H1 (cell line): ENCODE results near the gene JAM2. TPM values are rescaled to one million over a fixed set of nuclear protein-coding genes. Genes with fewer than 3 reads are reported as not detected.

ENCODE experiments used
- CTCF ChIA-PET: fragments of 300-600 bp; sonication (Branson Sonifier 250); formaldehyde crosslinking; loops from one replicate; lab custom pipeline; 2021; ENCODE audit not compliant: partially characterized antibody; lab: Charles Lee
- POLR2A ChIA-PET: fragments of 300-600 bp; sonication (Branson Sonifier 250); formaldehyde crosslinking; loops from one replicate; lab custom pipeline; 2021; ENCODE audit warnings: inconsistent platforms; ENCODE audit not compliant: partially characterized antibody; lab: Charles Lee
- DNase-seq, 2 experiments: peaks; one replicate each; pipeline versions ENCODE4 v3.0.0 to v3.0.0-alpha.2; 2010 to 2022; ENCODE audit warnings: low spot score in 2 of 2, low read depth in 1 of 2, mixed read lengths in 1 of 2
- FAIRE-seq: peaks from 2 replicates; lab custom pipeline; 2011; peaks lifted over from hg19 to GRCh38; lab: Jason Lieb, UNC
- H2AFZ ChIP-seq: 2 replicates; pipeline ENCODE4 v1.8.1; 2012; ENCODE audit warnings: low read length, inconsistent platforms
- H2AK5ac ChIP-seq: 2 replicates; pipeline ENCODE4 v1.6.1; 2013; ENCODE audit warnings: low read depth, low read length
- H2BK120ac ChIP-seq: replicated peaks from 2 replicates; pipeline ENCODE3; 2013; ENCODE audit warnings: low read depth, low read length, inconsistent platforms
- H2BK12ac ChIP-seq: 2 replicates; pipeline ENCODE4 v1.6.1; 2013; ENCODE audit warnings: low read depth, low read length
- H2BK15ac ChIP-seq: 2 replicates; pipeline ENCODE4 v1.6.1; 2013; ENCODE audit warnings: low read length
- H2BK20ac ChIP-seq: 2 replicates; pipeline ENCODE4 v1.6.1; 2013; ENCODE audit warnings: low read length
- H2BK5ac ChIP-seq: 2 replicates; pipeline ENCODE4 v1.6.1; 2013; ENCODE audit warnings: low read depth, low read length
- H3K14ac ChIP-seq: 2 replicates; pipeline ENCODE4 v1.6.1; 2013; ENCODE audit warnings: inconsistent platforms; ENCODE audit not compliant: insufficient read length
- H3K18ac ChIP-seq: 2 replicates; pipeline ENCODE4 v1.6.1; 2013; ENCODE audit warnings: low read length; ENCODE audit errors: extremely low read depth
- H3K23ac ChIP-seq: 2 replicates; pipeline ENCODE4 v1.6.1; 2013; ENCODE audit warnings: inconsistent platforms; ENCODE audit not compliant: insufficient read length
- H3K23me2 ChIP-seq: 2 replicates; pipeline ENCODE4 v1.6.1; 2013; ENCODE audit warnings: low read depth, low read length
- H3K27ac ChIP-seq: 2 replicates; pipeline ENCODE4 v1.6.1; 2011; ENCODE audit warnings: low read depth, low read length, inconsistent platforms
- H3K27me3 ChIP-seq, 4 experiments: replicated peaks in 1 of 4; 1 replicate in 1 of 4; 2 replicates in 3 of 4; pipeline versions ENCODE4 v1.6.1 to v1.8.1; 2011 to 2013; ENCODE audit warnings: low read length in 3 of 4, mild to moderate bottlenecking in 3 of 4, inconsistent platforms in 2 of 4, mixed read lengths in 2 of 4, moderate library complexity in 1 of 4; ENCODE audit not compliant: control insufficient read depth in 3 of 4, insufficient read depth in 3 of 4; ENCODE audit errors: extremely low read depth in 1 of 4
- H3K36me3 ChIP-seq, 4 experiments: 2 replicates each; pipeline versions ENCODE4 v1.6.1 to v1.8.1; 2011 to 2013; ENCODE audit warnings: mild to moderate bottlenecking in 4 of 4, low read length in 3 of 4, moderate library complexity in 2 of 4, control low read depth in 1 of 4, inconsistent platforms in 1 of 4; ENCODE audit not compliant: insufficient read depth in 4 of 4, control insufficient read depth in 2 of 4
- H3K4ac ChIP-seq: replicated peaks from 2 replicates; pipeline ENCODE3; 2013; ENCODE audit warnings: low read length, low read depth, mixed read lengths, inconsistent platforms; ENCODE audit not compliant: insufficient read length
- H3K4me1 ChIP-seq, 4 experiments: replicated peaks in 1 of 4; 1 replicate in 1 of 4; 2 replicates in 3 of 4; pipeline versions ENCODE4 v1.6.1 to v1.8.1; 2011 to 2013; ENCODE audit warnings: low read length in 3 of 4, inconsistent platforms in 2 of 4, mixed read lengths in 1 of 4; ENCODE audit not compliant: insufficient read depth in 4 of 4, control insufficient read depth in 3 of 4
- H3K4me2 ChIP-seq, 2 experiments: 2 replicates each; pipeline versions ENCODE4 v1.6.1 to v1.8.1; 2011 to 2013; ENCODE audit warnings: low read depth in 2 of 2, low read length in 2 of 2, control low read depth in 1 of 2, inconsistent platforms in 1 of 2, mild to moderate bottlenecking in 1 of 2; ENCODE audit not compliant: insufficient read depth in 1 of 2
- H3K4me3 ChIP-seq, 4 experiments: fragments of 200-600, 300-600 bp in 1 of 4; sonication (generic), shearing (Covaris generic), sonication (Bioruptor Twin) in 1 of 4; 2 replicates each; pipeline versions ENCODE4 v1.5.1 to v1.8.1; 2011 to 2016; ENCODE audit warnings: low read length in 4 of 4, low read depth in 3 of 4, control low read depth in 2 of 4, inconsistent platforms in 2 of 4, mild to moderate bottlenecking in 2 of 4, mixed read lengths in 1 of 4, moderate library complexity in 1 of 4; ENCODE audit not compliant: insufficient read depth in 2 of 4; ENCODE audit errors: extremely low read depth in 1 of 4
- H3K56ac ChIP-seq: replicated peaks from 2 replicates; pipeline ENCODE3; 2013; ENCODE audit warnings: low read depth, mild to moderate bottlenecking, mixed read lengths, low read length, inconsistent platforms; ENCODE audit not compliant: insufficient read length
- H3K79me1 ChIP-seq: 2 replicates; pipeline ENCODE4 v1.6.1; 2013; ENCODE audit warnings: low read depth, low read length, control low read depth
- H3K79me2 ChIP-seq, 2 experiments: 2 replicates each; pipeline versions ENCODE4 v1.6.1 to v1.8.1; 2012 to 2013; ENCODE audit warnings: low read length in 2 of 2, mild to moderate bottlenecking in 2 of 2, inconsistent platforms in 1 of 2; ENCODE audit not compliant: insufficient read depth in 2 of 2, control insufficient read depth in 1 of 2
- H3K9ac ChIP-seq, 4 experiments: replicated peaks in 1 of 4; 1 replicate in 1 of 4; 2 replicates in 3 of 4; pipeline versions ENCODE4 v1.6.1 to v1.8.1; 2011 to 2013; ENCODE audit warnings: low read depth in 3 of 4, low read length in 3 of 4, control low read depth in 2 of 4, mild to moderate bottlenecking in 2 of 4, moderate library complexity in 2 of 4, inconsistent platforms in 1 of 4; ENCODE audit errors: extremely low read depth in 1 of 4
- H3K9me3 ChIP-seq, 2 experiments: 2 replicates each; pipeline versions ENCODE4 v1.6.1 to v1.8.1; 2012 to 2013; ENCODE audit warnings: mild to moderate bottlenecking in 2 of 2, moderate library complexity in 2 of 2, control low read depth in 1 of 2, inconsistent platforms in 1 of 2, low read depth in 1 of 2, low read length in 1 of 2, mixed read lengths in 1 of 2; ENCODE audit not compliant: insufficient read depth in 2 of 2
- H4K20me1 ChIP-seq, 2 experiments: replicated peaks in 1 of 2; 2 replicates each; pipeline versions ENCODE3 to v1.8.1; 2011 to 2013; ENCODE audit warnings: inconsistent platforms in 2 of 2, low read length in 2 of 2, mild to moderate bottlenecking in 1 of 2; ENCODE audit not compliant: insufficient read depth in 2 of 2, control insufficient read depth in 1 of 2
- H4K5ac ChIP-seq: 2 replicates; pipeline ENCODE4 v1.6.1; 2013; ENCODE audit warnings: low read length, low read depth, mixed read lengths, inconsistent platforms; ENCODE audit not compliant: insufficient read length
- H4K8ac ChIP-seq: 2 replicates; pipeline ENCODE4 v1.8.0; 2013; ENCODE audit warnings: mild to moderate bottlenecking, moderate library complexity, low read length, inconsistent platforms; ENCODE audit not compliant: insufficient read depth; ENCODE audit errors: extremely low read depth
- H4K91ac ChIP-seq: replicated peaks from 2 replicates; pipeline ENCODE3; 2013; ENCODE audit warnings: low read length, mixed read lengths, inconsistent platforms; ENCODE audit not compliant: insufficient read length
- ASH2L ChIP-seq: fragments of 200-600, 300-600 bp; sonication (generic); IDR thresholded peaks from one replicate; pipeline ENCODE4 v1.7.1; 2017; ENCODE audit warnings: low read length
- CHD1 ChIP-seq: IDR thresholded peaks from 2 replicates; pipeline ENCODE4 v1.6.1; 2012; ENCODE audit warnings: low read depth, low read length, improper control_type of control experiment
- E2F6 ChIP-seq: IDR thresholded peaks from 2 replicates; pipeline ENCODE4 v1.6.1; 2012; ENCODE audit warnings: inconsistent platforms
- EGR1 ChIP-seq: IDR thresholded peaks from 2 replicates; pipeline ENCODE4 v1.6.1; 2011; ENCODE audit warnings: low read depth, low read length, borderline replicate concordance
- GABPA ChIP-seq: IDR thresholded peaks from 2 replicates; pipeline ENCODE4 v1.6.1; 2011; ENCODE audit warnings: mild to moderate bottlenecking, low read length, moderate library complexity, borderline replicate concordance; ENCODE audit not compliant: insufficient read depth
- KDM4A ChIP-seq: IDR thresholded peaks from one replicate; pipeline ENCODE4 v1.7.1; 2012; ENCODE audit warnings: low read depth, mild to moderate bottlenecking, moderate library complexity, low read length, inconsistent platforms; ENCODE audit not compliant: severe bottlenecking
- POLR2A ChIP-seq, 2 experiments: IDR thresholded peaks; 1 replicate in 1 of 2; 2 replicates in 1 of 2; pipeline ENCODE4 v1.6.1; 2011; ENCODE audit warnings: low read depth in 2 of 2, low read length in 2 of 2, mild to moderate bottlenecking in 2 of 2; ENCODE audit errors: control extremely low read depth in 1 of 2
- RBBP5 ChIP-seq: IDR thresholded peaks from 2 replicates; pipeline ENCODE4 v1.7.1; 2012; ENCODE audit warnings: low read depth, mild to moderate bottlenecking, inconsistent platforms, low read length, moderate library complexity, borderline replicate concordance
- RFX5 ChIP-seq: IDR thresholded peaks from 2 replicates; pipeline ENCODE4 v1.6.1; 2011; ENCODE audit warnings: low read depth, low read length, improper control_type of control experiment, borderline replicate concordance
- SAP30 ChIP-seq: fragments of 300-600 bp; sonication (generic); IDR thresholded peaks from 2 replicates; pipeline ENCODE4 v1.7.1; 2012; ENCODE audit warnings: low read length, moderate library complexity, mild to moderate bottlenecking, inconsistent platforms; ENCODE audit not compliant: insufficient read depth, insufficient replicate concordance
- SIN3A ChIP-seq, 2 experiments: IDR thresholded peaks in 1 of 2; conservative IDR thresholded peaks in 1 of 2; 2 replicates each; pipeline ENCODE4 v1.6.1; 2011 to 2012; ENCODE audit warnings: low read length in 2 of 2, improper control_type of control experiment in 1 of 2, low read depth in 1 of 2, mild to moderate bottlenecking in 1 of 2
- SIX5 ChIP-seq: IDR thresholded peaks from 2 replicates; pipeline ENCODE4 v1.6.1; 2011; ENCODE audit warnings: mild to moderate bottlenecking, low read depth, low read length
- TCF12 ChIP-seq: IDR thresholded peaks from 2 replicates; pipeline ENCODE4 v1.6.1; 2011; ENCODE audit warnings: low read depth, mild to moderate bottlenecking, low read length
- WGBS, 2 experiments: shearing (Covaris generic) in 1 of 2; methylation state at CpG; one replicate each; pipeline versions ENCODE4 v1.1.6 to v1.1.7; 2013 to 2015; ENCODE audit warnings: low lambda C conversion rate in 2 of 2, mixed read lengths in 2 of 2, inconsistent platforms in 1 of 2, low coverage in 1 of 2, missing lambda C conversion rate in 1 of 2; ENCODE audit not compliant: insufficient replicate concordance in 2 of 2, insufficient coverage in 1 of 2, insufficient read length in 1 of 2; ENCODE audit errors: extremely low coverage in 1 of 2, missing lambda C conversion rate in 1 of 2; 5-methylcytosine and 5-hydroxymethylcytosine counted together
- polyA plus RNA-seq, 7 experiments: library from polyadenylated mRNA; depleted of rRNA in 3 of 7; stranded (reverse) in 5 of 7; unstranded in 2 of 7; fragments of >200 nt in 5 of 7; fragments of 200-250 nt in 2 of 7; gene quantifications; 1 replicate in 5 of 7; 2 replicates in 1 of 7; 4 replicates in 1 of 7; pipeline versions ENCODE4 v1.2.1 to v1.2.3, GENCODE V29; 2011 to 2013; ENCODE audit warnings: missing spikeins in 2 of 7, mixed read lengths in 2 of 7
- total RNA-seq: library from RNA; stranded (reverse); fragmentation: NEBNext Ultra II Directional; extraction: Animal tissue kit (Norgen Biotek cat#: 25700); gene quantifications from 2 replicates; pipeline ENCODE4 v1.2.1, GENCODE V29; 2021

The JAM2 gene
- total and polyA plus RNA-seq, 2 of the 8 experiments (the other 6 are each of a cell fraction or from before 2014, with no cell fraction given): 4.9 to 9.5 TPM

GRCh38 chr21:25636727-25637126, 2.3 kb upstream of the JAM2 start:
- H4K8ac ChIP-seq: no peak overlapping the region
- no peak overlapping the region for H4K91ac ChIP-seq
- no peaks in the 10 kb centered on the region for H3K79me1 ChIP-seq
- H3K14ac ChIP-seq: no peak overlapping the region
- H4K20me1 ChIP-seq: no peaks in the 10 kb centered on the region
- DNase-seq: no peak
- no peak overlapping the region for H3K4ac ChIP-seq
- no peak overlapping the region for H2BK15ac ChIP-seq
- ChIA-PET POLR2A (no interaction called here), CTCF (interaction anchor here (1.1 to 1.5 kb wide), 2 partner anchors 28 to 233 kb away, joined by 3 to 6 read pairs; no protein-coding TSS in a partner anchor)
- H2BK12ac ChIP-seq: no peak overlapping the region
- FAIRE-seq: no peak
- H3K23ac ChIP-seq: no peak overlapping the region
- no peak overlapping the region for H2BK5ac ChIP-seq
- no peak overlapping the region for H3K4me3 ChIP-seq
- peaks cover 8% of the 10 kb centered on the region for H3K23me2 ChIP-seq
- no peak overlapping the region for H3K18ac ChIP-seq
- peaks cover 0 to 3% (median under 1%) of the 10 kb centered on the region in 4 experiments; a peak in 3 of 7 replicates for H3K4me1 ChIP-seq
- WGBS, 2 experiments: 89% methylated on average over 2 of the region's 2 CpGs; no CpG with 5 or more reads in 1 of the 2 experiments
- no peak overlapping the region for H2AFZ ChIP-seq
- no peak overlapping the region for H2BK20ac ChIP-seq
- H3K9ac ChIP-seq: no peak overlapping the region
- no peaks in the 10 kb centered on the region for H3K9me3 ChIP-seq
- no peak overlapping the region for H2BK120ac ChIP-seq
- no peak overlapping the region for H3K4me2 ChIP-seq
- no peak overlapping the region for H4K5ac ChIP-seq
- peaks cover 0 to 5% (median 2%) of the 10 kb centered on the region in 4 experiments; a peak in 3 of 7 replicates for H3K27me3 ChIP-seq
- H3K27ac ChIP-seq: no peak overlapping the region
- H3K36me3 ChIP-seq: no peaks in the 10 kb centered on the region
- no peak overlapping the region for H3K56ac ChIP-seq
- no peaks in the 10 kb centered on the region for H3K79me2 ChIP-seq
- H2AK5ac ChIP-seq: no peak overlapping the region
- TF ChIP-seq GABPA (no peak), RBBP5 (no peak), SAP30 (no peak), POLR2A (IDR thresholded peaks at IDR 0.05; ENCODE audit: control extremely low read depth in 1 of 2, low read depth in 2 of 2, low read length in 2 of 2) (no peak), RFX5 (no peak), E2F6 (no peak), EGR1 (no peak), TCF12 (no peak), KDM4A (no peak), SIN3A (conservative IDR thresholded peaks at IDR 0.05 in 1 of 2, IDR thresholded peaks at IDR 0.05 in 1 of 2; ENCODE audit: low read depth in 1 of 2, low read length in 2 of 2) (no peak), SIX5 (no peak), CHD1 (no peak), ASH2L (no peak)
